Stimulated activated CD4-positive, alpha-beta T cell treated with anti-CD3 and anti-CD28 coated beads, Interleukin-4, amount 100 ng/mL, for 48 hours (primary cell): ENCODE data around the gene MYPN.
"Not testable (repeated sequence)": the region's sequence is repeated elsewhere in the genome, so short reads cannot be mapped to it uniquely, and the experiment has no call there.

Experiments
- DNase-seq, 2 donors: peaks; one replicate each; pipeline ENCODE4 v3.0.0-alpha.2; 2020; ENCODE audit warnings: low read depth in 2 of 2

The MYPN gene

DNA sequence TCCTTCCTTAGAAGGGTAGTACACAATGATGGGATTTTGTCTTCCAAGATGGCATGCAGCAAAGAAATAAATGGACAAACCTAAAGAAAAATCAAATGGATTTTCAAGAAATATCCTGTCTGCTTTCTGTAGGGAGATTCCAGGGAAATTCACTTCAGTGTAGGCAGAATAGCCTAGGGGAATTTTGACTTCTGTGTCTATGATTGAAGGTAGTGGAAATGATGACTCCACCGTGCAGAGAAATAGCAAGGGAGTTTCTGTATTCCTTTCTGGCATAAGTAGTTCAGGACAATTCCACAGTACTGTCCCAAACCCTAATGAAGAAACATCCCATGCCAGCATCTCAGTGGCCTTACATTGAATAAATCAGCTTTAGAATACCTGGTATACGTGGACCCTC is 113.1 kb downstream of the MYPN start:
- DNase-seq = no peak

DNA sequence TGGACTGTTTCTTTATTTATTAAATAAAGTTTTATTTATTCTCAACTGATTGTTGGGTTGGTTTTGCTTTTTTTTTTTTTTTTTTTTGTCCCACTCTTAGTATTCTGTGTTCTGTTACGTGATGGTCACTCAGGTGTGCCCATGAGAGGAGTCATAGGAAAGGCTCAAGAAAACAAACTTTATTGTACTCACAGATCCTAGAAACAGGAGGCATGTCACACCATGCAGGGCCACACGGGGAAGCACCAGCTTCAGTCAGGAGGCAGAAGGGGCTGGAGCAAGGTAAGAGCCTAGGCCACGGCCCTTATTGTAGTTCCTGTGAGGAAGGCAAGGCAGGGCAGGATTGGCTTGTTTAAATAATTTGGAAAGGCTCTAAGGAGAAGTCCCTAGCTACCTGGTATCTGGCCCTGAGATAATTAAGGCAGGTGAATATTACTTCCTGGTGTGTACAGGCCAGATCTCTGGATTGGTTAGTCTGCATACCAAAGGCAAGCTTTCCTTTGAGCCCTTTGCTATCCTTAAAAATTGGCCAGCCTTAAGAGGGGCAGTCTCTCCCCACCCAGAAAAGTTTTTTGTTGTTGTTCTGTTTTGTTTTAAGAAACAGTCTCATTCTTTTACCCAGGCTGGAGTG is 114.4 kb downstream of the MYPN start:
- no peak for DNase-seq

DNA sequence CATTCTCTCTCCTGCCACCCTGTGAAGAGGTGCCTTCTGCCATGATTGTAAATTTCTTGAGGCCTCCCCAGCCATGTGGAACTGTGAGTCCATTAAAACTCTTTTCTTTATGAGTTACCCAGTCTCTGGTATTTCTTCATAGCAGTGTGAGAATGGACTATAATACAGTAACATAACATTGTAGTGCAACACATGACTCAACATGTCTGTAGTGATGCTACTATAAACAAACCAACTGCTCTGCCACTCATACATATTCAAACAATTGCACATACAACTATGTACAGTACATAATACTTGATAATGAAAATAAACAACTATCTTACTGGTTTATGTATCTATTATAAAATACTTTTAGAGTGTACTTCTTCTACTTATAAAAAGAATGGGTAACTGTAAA is 115.5 kb downstream of the MYPN start:
- no peak for DNase-seq

DNA sequence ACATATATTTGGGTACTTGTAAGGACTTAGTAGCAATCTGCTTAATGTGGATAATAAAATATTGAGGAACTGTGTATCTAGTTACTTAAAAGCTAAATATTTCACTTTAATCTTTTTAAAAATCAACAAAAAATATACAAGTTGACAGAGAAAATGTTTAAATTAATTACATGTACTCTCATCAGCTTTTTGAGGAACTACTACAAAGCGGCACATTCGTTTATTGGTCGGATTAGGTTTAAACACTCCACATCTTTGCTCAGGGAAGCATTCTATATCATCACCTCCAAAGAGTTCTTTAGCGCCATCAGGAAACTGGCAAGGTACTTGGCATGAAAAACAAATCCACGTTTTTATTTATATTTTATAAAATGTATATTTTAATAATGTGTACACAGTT is 121.0 kb downstream of the MYPN start:
- no peak for DNase-seq

DNA sequence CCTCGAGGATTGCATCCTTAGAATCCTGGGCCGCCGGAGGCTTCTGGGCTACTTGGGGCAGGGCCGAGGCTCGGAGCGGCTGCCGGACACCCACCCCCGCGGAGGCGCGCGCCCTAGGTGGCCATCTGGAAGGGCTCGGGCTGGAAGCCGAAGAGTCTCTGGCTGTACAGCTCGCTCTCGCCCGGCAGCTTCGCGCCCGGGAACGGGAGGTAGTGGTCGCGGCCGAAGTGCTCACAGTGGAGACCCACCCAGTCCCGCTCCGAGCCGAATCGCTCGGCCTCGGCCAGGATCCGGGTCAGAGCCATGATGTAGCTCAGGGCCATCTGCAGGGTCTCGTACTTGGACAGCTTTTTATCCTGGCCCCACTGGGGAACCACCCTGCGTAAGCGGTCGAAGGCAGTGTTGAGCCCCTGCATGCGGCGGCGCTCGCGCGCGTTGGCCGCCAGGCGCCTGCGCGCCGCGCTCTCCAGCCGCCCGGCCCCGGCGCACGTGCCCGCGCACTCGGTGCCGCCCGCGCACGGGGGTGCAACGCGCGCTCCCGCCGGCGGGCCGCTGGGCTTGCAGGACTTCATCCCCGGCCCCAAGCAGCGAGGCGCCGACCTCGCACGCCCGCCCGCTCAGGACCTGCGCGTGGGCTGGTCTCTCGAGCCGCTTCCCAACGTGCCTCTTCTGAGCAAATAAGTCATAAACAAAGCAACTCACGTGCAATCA is 122.0 kb downstream of the MYPN start:
- DNase-seq = peak; percentile 19

DNA sequence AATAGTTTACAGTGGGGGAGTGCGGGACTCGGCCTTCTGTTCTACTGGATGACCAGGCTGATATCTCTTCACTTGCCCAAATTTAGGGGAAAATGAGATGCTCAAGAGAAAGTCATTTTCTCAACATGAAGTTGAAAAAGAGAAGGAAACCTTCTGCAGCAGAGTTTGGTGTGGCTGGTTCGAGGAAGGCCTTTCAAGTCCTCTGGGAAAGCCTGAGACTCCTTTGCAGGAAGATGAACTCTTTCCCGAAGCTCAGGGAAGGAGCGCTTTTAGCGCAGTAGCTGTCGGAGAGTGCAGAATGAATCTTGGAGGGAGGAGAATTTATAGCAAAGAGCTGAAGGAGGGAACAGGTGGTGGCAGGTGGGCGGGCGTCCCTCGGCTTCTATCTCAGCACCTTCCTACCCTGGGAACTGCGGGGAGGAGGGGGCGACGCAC is 122.5 kb downstream of the MYPN start, which contains the start of gene ATOH7:
Gene ATOH7 (minus strand): TSS at position 297 of the 435 bp plus-strand sequence. CDS start 436 bp downstream, outside the sequence.
- DNase-seq = no peak

DNA sequence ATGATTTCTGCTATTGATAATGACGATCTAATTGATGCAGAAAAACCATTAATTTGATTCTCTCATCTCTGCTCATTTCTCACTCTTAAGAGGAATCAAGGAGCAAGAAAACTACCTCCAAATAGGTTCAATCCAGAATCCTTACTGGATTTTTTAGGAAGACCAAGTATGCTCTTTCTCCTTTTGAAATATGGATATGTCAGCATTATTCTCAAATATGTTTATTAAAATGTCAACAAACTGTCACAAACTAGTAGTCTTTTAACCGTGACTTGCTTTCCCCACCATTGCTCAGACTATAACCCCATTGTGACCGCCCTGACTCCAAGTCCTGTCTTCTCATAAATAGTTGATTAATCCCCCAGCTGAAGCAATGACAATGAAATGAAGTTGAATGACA is 123.8 kb downstream of the MYPN start:
- DNase-seq = no peak

DNA sequence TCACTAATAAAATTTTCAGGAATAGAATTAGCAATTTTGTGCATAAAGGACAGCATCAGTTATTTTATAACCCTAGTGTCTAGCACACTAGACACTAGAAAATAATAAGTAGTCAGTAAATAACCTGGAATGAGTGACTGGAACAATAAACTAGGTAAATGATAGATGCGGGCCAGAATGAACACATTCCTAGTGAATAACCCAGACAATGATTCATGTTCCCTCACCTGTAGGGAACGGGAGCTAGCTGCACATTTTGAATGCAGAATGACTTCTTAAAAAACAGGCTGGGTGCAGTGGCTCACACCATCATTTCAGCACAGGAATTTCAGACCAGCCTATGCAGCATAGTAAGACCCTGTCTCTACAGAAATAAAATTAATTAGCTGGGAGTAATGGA is 125.8 kb downstream of the MYPN start:
- DNase-seq = no peak

DNA sequence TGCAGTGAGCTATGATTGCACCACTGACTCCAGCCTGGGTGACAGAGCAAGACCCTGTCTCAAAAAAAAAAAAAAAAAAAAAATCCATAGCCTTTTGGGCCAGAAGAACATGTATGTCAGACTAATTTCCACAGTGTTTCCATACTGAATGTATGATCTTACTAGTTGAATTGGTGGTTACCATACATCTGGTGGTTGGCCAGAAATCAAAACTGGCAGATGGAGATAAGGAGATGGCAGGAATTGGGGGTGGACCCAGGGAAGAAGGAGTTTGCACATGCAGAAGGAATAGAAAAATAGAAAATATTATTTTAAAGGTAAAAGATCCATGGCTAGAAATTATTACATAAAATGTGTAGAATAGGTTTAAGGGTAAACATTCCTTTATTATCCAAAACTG is 126.3 kb downstream of the MYPN start:
- DNase-seq = no peak

DNA sequence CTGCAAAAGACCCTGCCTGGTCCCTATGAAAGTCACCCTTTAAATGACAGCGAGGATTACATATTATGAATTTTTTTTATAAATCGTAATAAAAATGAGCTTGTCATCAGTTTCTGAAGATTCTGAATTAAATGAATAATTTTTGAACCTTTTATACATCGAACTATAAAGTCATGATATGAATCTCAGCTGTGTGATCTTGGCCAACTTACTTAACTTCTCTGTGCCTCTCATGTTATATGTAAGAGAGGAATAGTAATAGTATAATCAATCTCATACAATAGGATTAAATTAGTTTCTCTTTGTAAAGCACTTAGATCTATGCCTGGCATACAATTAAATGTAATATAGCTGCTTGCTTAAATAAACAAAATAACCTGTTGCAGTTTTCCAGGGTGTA is 127.9 kb downstream of the MYPN start:
- DNase-seq = no peak

DNA sequence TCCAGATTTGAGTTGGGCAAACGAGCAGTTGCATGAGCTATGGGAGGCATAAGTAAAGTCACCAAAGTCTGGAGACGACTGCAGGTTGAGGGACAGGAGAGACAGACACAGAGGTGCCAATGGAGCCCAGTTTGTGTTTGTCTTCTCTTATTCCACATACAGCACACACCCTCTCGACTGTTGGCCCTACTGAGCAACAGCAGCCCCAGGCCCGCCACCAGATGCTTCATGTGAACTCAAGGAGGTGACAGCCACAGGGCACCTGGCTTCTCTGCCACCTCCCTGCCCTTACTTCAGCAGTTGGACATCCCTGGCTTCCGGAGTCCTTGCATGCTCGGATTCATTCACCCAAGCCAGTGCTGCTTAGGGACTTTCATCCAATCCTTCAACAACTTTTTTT is 129.1 kb downstream of the MYPN start:
- DNase-seq = no peak

DNA sequence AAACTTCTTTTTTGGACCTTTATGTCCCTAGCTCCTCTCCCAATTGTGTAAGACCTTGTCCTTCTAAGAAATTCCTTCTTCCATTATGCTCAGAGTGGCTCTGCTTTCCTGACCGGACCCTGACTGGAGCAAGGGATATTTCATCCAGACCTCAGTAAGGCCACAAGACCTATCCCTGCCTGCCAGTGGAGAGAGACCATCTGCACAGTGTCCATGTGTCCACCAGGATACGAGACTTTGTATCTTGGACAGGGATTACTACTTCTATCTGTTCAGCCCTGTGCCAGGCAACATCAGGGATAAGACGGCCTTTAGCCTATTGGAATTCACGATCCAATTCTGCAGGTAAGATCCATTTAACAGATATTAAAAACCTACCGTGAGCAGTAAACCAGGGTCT is 129.8 kb downstream of the MYPN start:
- DNase-seq = no peak

DNA sequence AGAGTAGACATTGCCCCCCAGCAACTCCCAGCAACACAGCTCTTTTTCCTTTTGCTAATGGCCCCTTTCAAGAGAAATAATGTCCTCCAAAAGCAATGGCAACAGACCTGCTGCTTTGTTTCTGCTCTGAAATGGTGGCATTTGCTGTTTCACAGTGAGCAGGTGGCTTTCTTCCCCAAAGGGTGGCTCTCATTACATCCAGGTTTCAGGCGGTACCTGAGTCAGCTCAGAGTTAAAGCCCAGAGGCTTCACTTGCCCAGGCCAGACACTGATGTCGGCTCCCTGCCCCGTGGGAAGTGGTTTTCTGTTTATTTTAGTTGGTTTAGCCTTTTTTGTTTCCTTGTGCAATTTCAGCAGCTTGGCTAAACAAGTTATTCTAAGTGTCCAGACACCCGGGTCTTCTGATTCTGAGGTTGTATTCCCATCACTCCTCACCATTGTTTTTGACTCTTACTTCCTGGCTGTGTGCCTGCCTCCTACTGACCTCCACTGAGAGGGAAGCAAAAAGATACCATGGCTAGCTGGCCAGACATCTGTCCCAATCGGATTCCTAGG is 130.4 kb downstream of the MYPN start:
- no peak for DNase-seq

DNA sequence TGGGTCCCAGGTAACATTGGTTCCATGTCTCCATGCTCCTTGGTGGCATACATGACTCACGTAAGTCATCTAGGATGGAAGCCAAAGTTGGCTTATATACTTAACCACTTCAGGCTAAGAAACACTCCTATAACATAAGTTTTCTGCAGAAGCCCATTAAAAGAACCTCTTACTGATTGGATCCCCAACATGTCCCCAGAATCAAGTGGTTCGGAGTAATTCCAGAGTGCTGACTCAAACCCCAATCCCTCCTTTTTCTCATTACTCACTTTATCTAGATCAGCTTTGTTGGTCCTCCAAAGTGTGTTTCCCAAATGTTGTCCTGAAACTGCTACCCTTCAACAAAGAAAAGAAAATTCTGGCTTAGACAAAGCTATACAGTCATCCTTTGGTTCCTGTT is 132.8 kb downstream of the MYPN start:
- DNase-seq = no peak

DNA sequence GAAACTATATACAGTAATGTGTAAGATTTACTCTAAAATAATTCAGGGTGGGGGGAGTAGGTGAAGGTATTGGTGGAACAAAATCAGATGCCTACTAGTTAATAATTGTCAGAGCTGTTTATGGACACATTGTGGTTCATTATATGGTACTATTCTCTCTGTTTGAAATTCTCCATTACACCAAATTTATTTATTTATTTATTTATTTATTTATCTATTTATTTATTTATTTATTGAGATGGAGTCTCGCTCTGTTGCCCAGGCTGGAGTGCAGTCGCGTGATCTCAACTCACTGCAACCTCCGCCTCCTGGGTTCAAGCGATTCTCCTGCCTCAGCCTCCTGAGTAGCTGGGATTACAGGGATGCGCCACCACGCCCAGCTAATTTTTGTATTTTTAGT is 137.1 kb downstream of the MYPN start:
- not testable (repeated sequence) for DNase-seq

DNA sequence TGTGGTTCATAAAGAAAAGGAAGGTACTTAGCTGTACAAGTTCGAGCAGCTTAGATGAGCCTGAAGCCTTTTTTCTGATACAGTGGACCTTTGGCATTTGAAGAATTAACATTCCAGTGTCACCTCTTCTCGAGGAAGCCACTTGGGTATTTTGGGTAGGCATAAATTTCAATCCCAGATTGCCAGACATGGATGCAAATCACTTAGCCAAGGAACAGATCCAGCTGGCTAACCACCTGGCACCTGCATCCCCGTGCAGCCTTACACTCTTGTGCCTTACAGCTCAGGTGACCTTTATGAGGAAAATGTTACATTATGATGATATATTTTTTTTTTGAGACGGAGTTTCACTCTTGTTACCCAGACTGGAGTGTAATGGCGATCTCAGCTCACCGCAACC is 138.6 kb downstream of the MYPN start:
- no peak for DNase-seq

DNA sequence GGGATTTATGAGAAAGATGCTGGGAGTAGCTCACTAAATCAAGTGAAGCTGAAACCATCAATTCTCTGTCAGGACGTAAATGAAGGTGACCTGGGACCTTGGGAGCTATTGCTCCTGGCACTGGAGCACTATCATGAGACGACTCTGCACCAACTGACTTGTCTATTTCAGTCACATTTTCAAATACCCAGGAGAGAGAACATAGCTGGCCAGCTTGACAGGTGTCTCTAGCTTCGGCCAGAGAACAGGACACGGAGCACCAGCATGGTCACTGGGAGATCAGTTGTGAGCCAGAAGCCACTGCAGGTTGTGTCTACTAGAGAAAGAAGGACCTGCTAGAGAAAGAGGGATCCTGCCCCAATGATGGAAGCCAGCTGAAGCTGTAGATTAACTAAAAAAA is 140.0 kb downstream of the MYPN start:
- DNase-seq = no peak

DNA sequence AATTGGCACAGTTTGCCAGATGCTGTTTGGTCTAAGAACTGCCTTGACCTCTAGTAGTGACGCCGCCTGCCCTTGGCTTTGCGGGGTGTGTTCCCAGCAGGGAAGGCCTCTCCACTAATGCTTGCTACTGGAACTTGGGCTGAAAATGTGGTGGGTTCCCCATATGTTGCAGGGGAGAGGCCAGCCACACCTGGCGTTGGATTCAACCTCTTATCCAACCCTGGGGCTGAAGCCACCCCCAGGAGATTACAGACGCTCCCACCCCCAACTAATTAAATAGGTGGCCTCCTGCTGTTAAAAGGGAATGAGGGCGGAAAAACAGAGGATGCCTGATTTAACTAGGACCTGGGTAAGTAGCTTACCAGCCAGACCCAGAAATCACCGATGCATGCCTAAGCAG is 141.9 kb downstream of the MYPN start:
- no peak for DNase-seq

DNA sequence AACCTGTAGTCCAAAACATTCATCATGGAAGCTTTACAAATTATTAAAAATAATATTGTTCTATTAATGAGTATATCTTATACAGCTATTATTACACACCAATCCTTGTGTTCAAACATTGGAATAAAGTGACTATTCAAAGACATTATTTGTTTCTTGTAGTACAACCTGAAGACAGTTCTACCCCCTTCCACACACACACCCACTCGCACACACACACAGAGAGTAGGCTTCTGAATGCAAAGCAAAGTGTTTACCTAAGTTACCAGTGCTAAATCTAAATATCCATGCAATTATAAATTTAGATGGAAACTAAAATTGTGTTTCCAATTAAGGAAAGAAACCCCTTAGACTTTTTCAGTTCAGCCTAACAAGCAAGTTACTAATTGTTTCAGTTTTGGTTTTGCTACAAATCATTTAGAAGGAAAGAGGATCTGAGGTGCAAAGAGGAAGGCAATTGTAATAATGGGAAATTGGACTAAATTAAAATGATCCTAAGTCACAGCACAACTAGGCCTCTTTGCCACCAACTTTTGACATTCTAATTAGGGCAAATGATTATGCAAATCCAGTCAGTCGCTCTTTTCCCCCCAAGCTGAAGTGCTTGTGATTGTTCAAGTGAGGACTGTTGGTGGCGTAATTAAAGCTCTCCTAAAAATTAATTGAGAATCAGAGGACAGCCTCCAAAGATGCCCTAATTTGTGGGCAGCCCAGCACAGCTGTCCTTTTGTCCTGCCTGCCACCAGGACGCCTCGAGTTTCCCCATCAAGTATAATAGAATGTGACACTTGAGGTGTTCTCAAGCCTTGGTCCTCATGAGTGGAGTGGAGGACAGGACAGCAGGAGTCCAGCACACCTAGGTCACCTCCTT is 142.6 kb downstream of the MYPN start:
- no peak for DNase-seq

DNA sequence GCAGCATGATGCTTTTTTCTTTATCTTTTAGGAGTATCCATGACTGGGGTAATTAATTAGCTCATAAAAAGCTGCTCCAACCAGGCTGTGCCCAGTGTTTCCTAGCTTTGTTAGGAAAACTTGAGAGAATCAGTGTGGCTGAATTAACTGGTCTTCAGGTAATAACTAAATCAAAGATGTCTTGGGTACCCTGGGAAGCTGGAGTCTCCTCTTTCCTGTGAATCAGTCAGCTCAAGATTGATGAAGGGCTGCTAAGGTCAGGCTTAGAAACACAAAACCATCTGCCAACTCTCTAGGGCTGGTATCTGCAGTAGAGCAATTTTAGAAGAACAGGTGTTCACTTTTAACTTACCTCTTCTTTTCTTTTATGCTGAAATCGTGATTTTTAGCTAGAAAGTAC is 144.1 kb downstream of the MYPN start:
- DNase-seq = no peak

DNA sequence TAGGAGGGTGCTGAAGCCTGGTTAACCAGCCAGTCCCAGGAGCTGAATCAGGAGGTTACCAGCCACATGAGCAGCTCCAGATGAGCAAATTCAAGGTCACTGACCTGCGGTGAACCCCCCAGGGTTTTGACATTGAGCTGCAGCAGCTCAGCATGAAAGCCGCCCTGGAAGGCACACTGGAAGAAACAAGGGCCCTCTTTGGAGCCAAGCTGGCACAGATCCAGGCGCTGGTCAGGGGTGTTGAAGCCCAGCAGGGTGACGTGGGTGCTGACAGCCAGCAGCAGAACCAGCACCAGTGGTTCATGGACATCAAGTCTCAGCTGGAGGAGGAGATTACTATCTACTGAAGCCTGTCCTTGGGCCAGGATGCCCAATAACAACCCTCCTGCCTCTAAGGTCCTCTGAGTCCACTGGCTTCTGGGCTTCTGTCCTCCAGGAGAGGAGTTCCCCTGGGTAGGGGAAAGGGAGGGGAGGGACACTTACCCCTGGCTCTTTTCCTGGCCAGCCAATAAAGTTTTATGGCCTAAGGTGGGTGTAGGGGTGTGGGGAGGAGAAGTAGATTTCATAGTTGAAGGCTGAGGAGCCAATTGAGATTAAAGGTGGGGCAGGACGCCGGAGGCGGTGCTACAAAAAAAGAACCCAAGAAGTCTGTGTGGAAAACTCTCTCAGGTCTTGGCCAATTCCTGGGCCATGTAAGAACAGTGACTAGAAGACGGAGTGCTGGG is 152.0 kb downstream of the MYPN start:
- DNase-seq = no peak
